ENCODE data around the gene TTC13. TPM values are rescaled to one million over a fixed set of nuclear protein-coding genes. Genes with fewer than 3 reads are reported as not detected.

TTC13 gene
- total RNA-seq, 1 donor from 2014 or later, result 23.0 TPM

DNA sequence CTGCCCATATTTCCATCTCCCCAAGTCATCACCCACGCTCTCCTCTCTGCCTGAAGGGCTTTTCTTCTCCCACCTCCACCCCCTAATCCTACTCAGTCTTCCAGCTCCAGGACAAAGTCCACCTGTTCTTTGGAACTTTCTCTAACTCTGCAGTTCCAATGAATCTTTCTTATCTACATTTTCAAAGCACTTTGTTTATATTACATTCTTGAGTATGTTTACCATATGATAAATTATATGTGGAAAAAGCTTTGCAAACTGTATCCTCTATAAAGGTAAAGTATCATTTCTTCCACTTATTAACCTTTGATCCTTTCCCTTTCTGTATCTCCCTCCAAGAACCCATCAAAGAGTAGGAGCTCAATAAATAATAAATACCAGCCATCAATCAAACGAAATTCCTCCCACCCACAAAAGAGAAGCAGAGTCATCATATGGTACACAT, 39.7 kb downstream of the TTC13 start:
- no peaks in the 10 kb centered on the region for H3K79me2 ChIP-seq (ENCODE audit: low read depth)
- no peak overlapping the region for H3K4me3 ChIP-seq
- no peak overlapping the region for H3K27ac Mint-ChIP-seq
- DNase-seq (ENCODE audit: low spot score), result no peak
- H2AFZ ChIP-seq (replicated peaks), result no peak overlapping the region
- H3K4me1 ChIP-seq, result no peaks in the 10 kb centered on the region
- H3K27ac ChIP-seq, result no peak overlapping the region
- peaks cover 5% of the 10 kb centered on the region for H3K36me3 Mint-ChIP-seq
- H3K9ac ChIP-seq, result no peak overlapping the region
- no peaks in the 10 kb centered on the region for H3K9me3 Mint-ChIP-seq
- H3K4me3 Mint-ChIP-seq, result no peak overlapping the region
- H3K27me3 Mint-ChIP-seq (ENCODE audit: insufficient read depth, low read depth), result no peaks in the 10 kb centered on the region
- H3K4me1 Mint-ChIP-seq, result no peaks in the 10 kb centered on the region
- H3K4me2 ChIP-seq, result no peak overlapping the region
- H3F3A ChIP-seq (ENCODE audit: low read depth), result no peaks in the 10 kb centered on the region
- H3K9me3 ChIP-seq (ENCODE audit: low read depth), result no peaks in the 10 kb centered on the region
- H3K36me3 ChIP-seq, result peaks cover 6% of the 10 kb centered on the region
- TF ChIP-seq CTCF (IDR thresholded peaks at IDR 0.05) (no peak), EZH2phosphoT487 (IDR thresholded peaks at IDR 0.05) (no peak), EZH2 (IDR thresholded peaks at IDR 0.05) (no peak)
- H4K20me1 ChIP-seq (ENCODE audit: low read depth), result no peaks in the 10 kb centered on the region
- no peaks in the 10 kb centered on the region for H3K27me3 ChIP-seq

DNA sequence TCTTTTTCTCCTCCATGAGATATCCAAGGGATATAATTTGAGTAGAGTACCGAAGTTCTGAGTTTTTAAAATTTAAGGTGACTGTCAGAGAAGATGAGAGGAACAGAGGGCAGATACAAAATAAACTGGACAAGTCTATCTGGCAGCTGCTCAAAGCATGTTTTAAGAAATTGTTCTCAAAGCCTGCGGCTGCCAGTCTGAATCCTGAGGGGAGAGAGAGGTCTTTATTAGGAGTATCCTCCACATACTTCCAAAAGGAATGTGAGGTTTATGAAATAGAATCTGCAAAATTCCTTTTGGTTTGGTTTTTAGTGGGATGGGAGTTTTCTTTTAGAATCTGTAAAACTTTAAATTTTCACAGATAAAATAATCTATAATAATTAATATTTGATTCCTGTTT, 41.3 kb downstream of the TTC13 start:
- Histone ChIP-seq H3K27me3 (no peaks in the 10 kb centered on the region), H3K36me3 (no peaks in the 10 kb centered on the region), H3K4me1 (no peaks in the 10 kb centered on the region), H3K9ac (no peak overlapping the region), H3K4me3 (no peak overlapping the region), H3K27ac (no peak overlapping the region), H2AFZ (replicated peaks) (no peak overlapping the region), H3K9me3 (ENCODE audit: low read depth) (no peaks in the 10 kb centered on the region), H3F3A (ENCODE audit: low read depth) (no peaks in the 10 kb centered on the region), H3K4me2 (no peak overlapping the region), H3K79me2 (ENCODE audit: low read depth) (no peaks in the 10 kb centered on the region), H4K20me1 (ENCODE audit: low read depth) (no peaks in the 10 kb centered on the region)
- Mint-ChIP-seq H3K27me3 (ENCODE audit: insufficient read depth, low read depth) (no peaks in the 10 kb centered on the region), H3K4me3 (no peak overlapping the region), H3K9me3 (no peaks in the 10 kb centered on the region), H3K36me3 (peaks cover 8% of the 10 kb centered on the region), H3K4me1 (no peaks in the 10 kb centered on the region), H3K27ac (no peak overlapping the region)
- DNase-seq (ENCODE audit: low spot score), result no peak
- TF ChIP-seq CTCF (IDR thresholded peaks at IDR 0.05) (no peak), EZH2phosphoT487 (IDR thresholded peaks at IDR 0.05) (no peak), EZH2 (IDR thresholded peaks at IDR 0.05) (no peak)

GRCh38 chr1:230936475-230936874, 42.2 kb downstream of the TTC13 start:
- Histone ChIP-seq H4K20me1 (ENCODE audit: low read depth) (no peaks in the 10 kb centered on the region), H3F3A (ENCODE audit: low read depth) (no peaks in the 10 kb centered on the region), H3K4me3 (no peak overlapping the region), H3K9ac (no peak overlapping the region), H3K36me3 (no peaks in the 10 kb centered on the region), H2AFZ (replicated peaks) (no peak overlapping the region), H3K4me2 (no peak overlapping the region), H3K27me3 (no peaks in the 10 kb centered on the region), H3K9me3 (ENCODE audit: low read depth) (no peaks in the 10 kb centered on the region), H3K4me1 (no peaks in the 10 kb centered on the region), H3K79me2 (ENCODE audit: low read depth) (no peaks in the 10 kb centered on the region), H3K27ac (no peak overlapping the region)
- no peaks in the 10 kb centered on the region for H3K4me1 Mint-ChIP-seq
- H3K4me3 Mint-ChIP-seq, result no peak overlapping the region
- H3K27ac Mint-ChIP-seq, result no peak overlapping the region
- no peaks in the 10 kb centered on the region for H3K27me3 Mint-ChIP-seq (ENCODE audit: insufficient read depth, low read depth)
- no peaks in the 10 kb centered on the region for H3K9me3 Mint-ChIP-seq
- no peak for DNase-seq (ENCODE audit: low spot score)
- H3K36me3 Mint-ChIP-seq, result peaks cover 8% of the 10 kb centered on the region
- TF ChIP-seq EZH2 (IDR thresholded peaks at IDR 0.05), result no peak
- no peak for TF ChIP-seq EZH2phosphoT487 (IDR thresholded peaks at IDR 0.05)
- no peak for TF ChIP-seq CTCF (IDR thresholded peaks at IDR 0.05)
